ENCODE measurements around the gene TBXAS1.
"Not testable (repeated sequence)": the region's sequence is repeated elsewhere in the genome, so short reads cannot be mapped to it uniquely, and the experiment has no call there.

TBXAS1 gene

GRCh38 chr7:139827042-139827441 is 2.0 kb upstream of the TBXAS1 start:
- DNase-seq (ENCODE audit: low read depth) = no peak

- DNase-seq (ENCODE audit: low read depth) = no peak
These were observed 618 bp upstream of the TBXAS1 start for GRCh38 chr7:139828446-139828845.

- no peak for DNase-seq (ENCODE audit: low read depth)
These were observed 682 bp downstream of the TBXAS1 start for GRCh38 chr7:139829775-139830117.

GRCh38 chr7:139830292-139830691 is 1.2 kb downstream of the TBXAS1 start:
- no peak for DNase-seq (ENCODE audit: low read depth)

- DNase-seq (ENCODE audit: low read depth) = no peak
These were observed 1.9 kb downstream of the TBXAS1 start for GRCh38 chr7:139830782-139831501.

GRCh38 chr7:139835848-139836247 is 6.8 kb downstream of the TBXAS1 start:
- DNase-seq (ENCODE audit: low read depth) = not testable (repeated sequence)

- DNase-seq (ENCODE audit: low read depth) = not testable (repeated sequence)
These were observed 8.2 kb downstream of the TBXAS1 start for GRCh38 chr7:139837291-139837690.

- DNase-seq (ENCODE audit: low read depth) = no peak
These were observed 9.2 kb downstream of the TBXAS1 start for GRCh38 chr7:139838276-139838675.

- DNase-seq (ENCODE audit: low read depth) = no peak
These were observed 9.8 kb downstream of the TBXAS1 start for GRCh38 chr7:139838876-139839275.

GRCh38 chr7:139840776-139841175 is 11.7 kb downstream of the TBXAS1 start:
- no peak for DNase-seq (ENCODE audit: low read depth)

- DNase-seq (ENCODE audit: low read depth) = no peak
These were observed 13.5 kb downstream of the TBXAS1 start for GRCh38 chr7:139842401-139843210.

GRCh38 chr7:139843211-139843537 is 14.1 kb downstream of the TBXAS1 start:
- not testable (repeated sequence) for DNase-seq (ENCODE audit: low read depth)

GRCh38 chr7:139844779-139845442 is 15.8 kb downstream of the TBXAS1 start:
- no peak for DNase-seq (ENCODE audit: low read depth)

GRCh38 chr7:139845443-139845805 is 16.4 kb downstream of the TBXAS1 start:
- no peak for DNase-seq (ENCODE audit: low read depth)

- DNase-seq (ENCODE audit: low read depth) = no peak
These were observed 17.2 kb downstream of the TBXAS1 start for GRCh38 chr7:139846297-139846696.

GRCh38 chr7:139848274-139848673 is 19.2 kb downstream of the TBXAS1 start:
- no peak for DNase-seq (ENCODE audit: low read depth)

- no peak for DNase-seq (ENCODE audit: low read depth)
These were observed 21.8 kb downstream of the TBXAS1 start for GRCh38 chr7:139850906-139851305.

- DNase-seq (ENCODE audit: low read depth) = no peak
These were observed 22.9 kb downstream of the TBXAS1 start for GRCh38 chr7:139851770-139852481.

- no peak for DNase-seq (ENCODE audit: low read depth)
These were observed 23.4 kb downstream of the TBXAS1 start for GRCh38 chr7:139852482-139852845.

GRCh38 chr7:139853506-139854123 is 24.6 kb downstream of the TBXAS1 start:
- no peak for DNase-seq (ENCODE audit: low read depth)

GRCh38 chr7:139854124-139854511 is 25.1 kb downstream of the TBXAS1 start:
- no peak for DNase-seq (ENCODE audit: low read depth)

- no peak for DNase-seq (ENCODE audit: low read depth)
These were observed 25.9 kb downstream of the TBXAS1 start for GRCh38 chr7:139854803-139855497.

Measured in activated T-helper 9 cell treated with anti-CD3 and anti-CD28 coated beads, Interleukin-2, amount 50 U/mL, for 16 hours (primary cell).